ENCODE data around the gene ATAD3C.

- no peak for TF ChIP-seq CTCF (IDR thresholded peaks at IDR 0.05)
- TF ChIP-seq POLR2A (IDR thresholded peaks at IDR 0.05): no peak
Observed at GRCh38 chr1:1402072-1402900, 47.2 kb upstream of the ATAD3C start.
